HepG2 (cell line): ENCODE data around the gene MCEE. TPM values are rescaled to one million over a fixed set of nuclear protein-coding genes. Genes with fewer than 3 reads are reported as not detected.

ENCODE experiments used
- ATAC-seq: fragments of 200-7000 bp; cut with Tn5 transposase; 3 replicates; pipeline ENCODE4 v1.9.1; 2020; ENCODE audit warnings: mild to moderate bottlenecking, moderate library complexity
- BruUV-seq: library from RNA; stranded (reverse); fragments of 400-500 nt; replicated peaks from 2 replicates; lab custom pipeline; 2021; lab: Mats Ljungman, UMichigan
- CTCF ChIA-PET: fragments of 300-600 bp; formaldehyde crosslinking; extraction: SDS; loops from one replicate; lab custom pipeline; 2021; ENCODE audit warnings: low total read pairs, inconsistent platforms, low intra/inter-chr PET ratio; lab: Yijun Ruan, JAX
- POLR2A ChIA-PET: fragments of 350-600 bp; sonication (Branson Sonifier 250); formaldehyde crosslinking; loops from one replicate; lab custom pipeline; 2020; ENCODE audit warnings: antibody characterized with exemption, inconsistent platforms; lab: Yijun Ruan, JAX
- DNase-seq: peaks from one replicate; pipeline ENCODE4 v3.0.0-alpha.2; 2015; ENCODE audit warnings: low spot score
- FAIRE-seq: peaks from 3 replicates; lab custom pipeline; 2011; peaks lifted over from hg19 to GRCh38; lab: Jason Lieb, UNC
- H2AFZ ChIP-seq: one replicate; pipeline ENCODE4 v1.6.1; 2011; ENCODE audit warnings: low read length, inconsistent platforms
- H3K27ac ChIP-seq: fragments of 300-600 bp; 3 replicates; pipeline ENCODE4 v1.8.0; 2011; ENCODE audit warnings: mixed run types, mild to moderate bottlenecking, mixed read lengths, low read length, inconsistent platforms; ENCODE audit not compliant: insufficient read depth; ENCODE audit errors: extremely low read length
- H3K27me3 ChIP-seq, 2 experiments: fragments of 200-600 bp in 1 of 2; 2 replicates in 1 of 2; 3 replicates in 1 of 2; pipeline versions ENCODE4 v1.6.0 to v1.8.0; 2011; ENCODE audit warnings: low read length in 2 of 2, mild to moderate bottlenecking in 2 of 2, moderate library complexity in 2 of 2, inconsistent platforms in 1 of 2; ENCODE audit not compliant: insufficient read depth in 2 of 2, control insufficient read depth in 1 of 2
- H3K36me3 ChIP-seq, 2 experiments: fragments of 200-600 bp in 1 of 2; replicated peaks in 1 of 2; 2 replicates in 1 of 2; 3 replicates in 1 of 2; pipeline versions ENCODE4 v1.5.1 to v1.8.0; 2011; ENCODE audit warnings: low read length in 2 of 2, inconsistent platforms in 1 of 2; ENCODE audit not compliant: insufficient read depth in 2 of 2, control insufficient read depth in 1 of 2
- H3K4me1 ChIP-seq: 2 replicates; pipeline ENCODE4 v1.5.1; 2012; ENCODE audit warnings: low read length, inconsistent platforms; ENCODE audit not compliant: insufficient read depth
- H3K4me2 ChIP-seq: 2 replicates; pipeline ENCODE4 v1.6.0; 2011; ENCODE audit warnings: low read depth, low read length, inconsistent platforms
- H3K4me3 ChIP-seq, 3 experiments: fragments of 200-600 bp in 1 of 3; sonication (generic), shearing (Covaris generic) in 1 of 3; replicated peaks in 1 of 3; 2 replicates each; pipeline ENCODE4 v1.5.1; 2011 to 2016; ENCODE audit warnings: low read length in 3 of 3, inconsistent platforms in 2 of 3, low read depth in 2 of 3, mild to moderate bottlenecking in 2 of 3, control low read depth in 1 of 3, mixed read lengths in 1 of 3; ENCODE audit not compliant: insufficient read depth in 1 of 3
- H3K79me2 ChIP-seq: one replicate; pipeline ENCODE4 v1.6.1; 2011; ENCODE audit warnings: low read length, inconsistent platforms; ENCODE audit not compliant: insufficient read depth
- H3K9ac ChIP-seq: 2 replicates; pipeline ENCODE4 v1.6.0; 2011; ENCODE audit warnings: mild to moderate bottlenecking, low read depth, low read length, inconsistent platforms; ENCODE audit not compliant: insufficient read depth
- H3K9me3 ChIP-seq: 2 replicates; pipeline ENCODE4 v1.5.1; 2012; ENCODE audit warnings: mild to moderate bottlenecking, low read length
- H4K20me1 ChIP-seq: 2 replicates; pipeline ENCODE4 v1.6.0; 2011; ENCODE audit warnings: inconsistent platforms, mild to moderate bottlenecking, low read length, moderate library complexity; ENCODE audit not compliant: insufficient read depth
- CENPT ChIP-seq: sonication (generic); formaldehyde crosslinking; IDR thresholded peaks from 2 replicates; pipeline ENCODE4 v1.8.0; 2022; ENCODE audit warnings: low read depth, mild to moderate bottlenecking, moderate library complexity, missing genetic modification reagents
- HHEX ChIP-seq: IDR thresholded peaks from 2 replicates; pipeline ENCODE4 v1.6.1; 2016; ENCODE audit warnings: control low read depth
- MEIS2 ChIP-seq: sonication (generic); formaldehyde crosslinking; IDR thresholded peaks from 2 replicates; pipeline ENCODE4 v1.9.0; 2021; ENCODE audit warnings: mild to moderate bottlenecking, missing genetic modification reagents
- MXD4 ChIP-seq: IDR thresholded peaks from 2 replicates; pipeline ENCODE4 v1.6.1; 2016; ENCODE audit warnings: mild to moderate bottlenecking, missing biosample characterization, missing genetic modification reagents
- YEATS2 ChIP-seq: sonication (generic); formaldehyde crosslinking; IDR thresholded peaks from 2 replicates; pipeline ENCODE4 v1.4.0; 2020; ENCODE audit warnings: missing genetic modification reagents, borderline replicate concordance
- ZBTB7A ChIP-seq: sonication (generic); formaldehyde crosslinking; IDR thresholded peaks from 2 replicates; pipeline ENCODE4 v1.8.0; 2022; ENCODE audit warnings: mild to moderate bottlenecking, missing genetic modification reagents
- WGBS: methylation state at CpG from one replicate; pipeline ENCODE4 v1.1.6; 2017; ENCODE audit warnings: low lambda C conversion rate; 5-methylcytosine and 5-hydroxymethylcytosine counted together
- in situ Hi-C: cut with HindIII; loops from 2 replicates; pipeline ENCODE4 v1.10.0; 2017; ENCODE audit warnings: low pct_unique_long_range_greater_than_20kb; ENCODE audit not compliant: extremely low pct_ligation_motif_present
- intact Hi-C: fragments of 100-400 bp; cut with micrococcal nuclease; formaldehyde crosslinking; loops from one replicate; pipeline ENCODE4 v1.10.0; 2022; ENCODE audit not compliant: unreplicated experiment
- polyA plus RNA-seq, 8 experiments: library from polyadenylated mRNA; depleted of rRNA in 3 of 8; stranded (reverse) in 7 of 8; unstranded in 1 of 8; fragments of >200 nt; fragmentation: Illumina TruSeq in 4 of 8; extraction: Trizol in 4 of 8; gene quantifications; 2 replicates each; pipeline versions ENCODE4 v1.2.1 to v1.2.3, GENCODE V29; 2011 to 2016; ENCODE audit warnings: low read depth in 4 of 8, missing spikeins in 1 of 8, mixed read lengths in 1 of 8; ENCODE audit not compliant: insufficient read depth in 1 of 8
- total RNA-seq, 5 experiments: library from RNA; depleted of rRNA; stranded (reverse); fragments of >200 nt; fragmentation: Illumina TruSeq; extraction: Trizol; gene quantifications; 2 replicates each; pipeline ENCODE4 v1.2.3, GENCODE V29; 2016; ENCODE audit warnings: low read depth in 1 of 5
- TF ChIP-seq, protein P1 (sequence below): sonication (generic); formaldehyde crosslinking; IDR thresholded peaks from 2 replicates; pipeline ENCODE4 v1.4.0; 2020; ENCODE audit warnings: missing genetic modification reagents, borderline replicate concordance

The MCEE gene
- total and polyA plus RNA-seq, 2 of the 13 experiments (the other 11 are each of a cell fraction or from before 2014, with no cell fraction given) = 32.0 to 66.9 TPM

DNA sequence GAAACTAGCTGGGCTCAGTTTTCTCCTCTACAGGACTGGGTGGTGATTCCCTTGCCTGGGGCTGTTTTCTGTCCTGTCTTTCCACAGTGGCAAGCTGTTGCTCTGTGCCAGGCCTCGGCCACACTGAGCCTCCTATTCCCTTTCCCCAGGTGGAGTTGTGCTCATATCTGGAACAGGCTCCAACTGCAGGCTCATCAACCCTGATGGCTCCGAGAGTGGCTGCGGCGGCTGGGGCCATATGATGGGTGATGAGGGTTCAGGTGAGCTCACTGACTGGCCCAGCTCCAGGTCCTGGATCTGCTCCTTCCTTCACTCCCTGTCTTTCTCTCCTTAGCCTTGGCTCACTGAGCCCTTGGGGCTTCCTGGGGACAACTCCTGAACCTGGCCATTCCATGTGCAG is 57.5 kb downstream of the MCEE start (continued):
- TF ChIP-seq YEATS2 (CRISPR knock-in tag) (no peak), MXD4 (CRISPR knock-in tag) (no peak), MEIS2 (CRISPR knock-in tag) (no peak)

DNA sequence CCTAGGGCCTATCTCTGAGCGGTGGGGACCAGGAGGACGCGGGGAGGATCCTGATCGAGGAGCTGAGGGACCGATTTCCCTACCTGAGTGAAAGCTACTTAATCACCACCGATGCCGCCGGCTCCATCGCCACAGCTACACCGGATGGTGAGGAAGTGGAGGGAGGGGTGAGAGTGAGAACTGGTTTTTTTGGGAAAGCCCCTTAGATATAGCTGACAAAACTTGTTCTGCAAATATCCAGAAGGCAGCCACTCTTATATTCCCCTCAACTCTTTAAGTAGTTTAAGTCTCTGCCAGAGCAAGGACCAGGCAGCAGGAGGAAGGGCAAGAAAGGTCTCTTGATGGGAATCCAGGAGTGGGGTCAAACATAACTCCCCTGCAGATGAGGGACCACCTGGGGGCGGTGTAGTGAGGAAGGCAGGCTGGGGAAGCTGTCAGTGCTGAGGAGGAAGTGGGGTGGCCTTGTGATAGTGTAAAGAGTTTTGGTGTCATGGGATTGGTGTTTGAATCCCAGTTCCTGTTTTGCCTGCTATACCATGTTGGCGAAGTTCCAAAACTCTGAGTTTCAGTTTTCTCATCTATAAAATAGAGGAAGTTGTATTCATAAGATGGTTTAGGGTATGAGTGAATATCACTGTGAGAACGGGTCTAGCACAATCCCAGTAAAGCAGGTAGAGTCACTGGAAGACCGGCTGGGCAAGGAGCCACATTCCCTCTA is 58.2 kb downstream of the MCEE start:
- Histone ChIP-seq H2AFZ (no peak overlapping the region), H3K27ac (no peak overlapping the region), H3K4me2 (no peak overlapping the region), H4K20me1 (no peaks in the 10 kb centered on the region), H3K4me1 (peaks cover 34% of the 10 kb centered on the region), H3K4me3 (no peak overlapping the region), H3K27me3 (no peaks in the 10 kb centered on the region), H3K9me3 (no peaks in the 10 kb centered on the region), H3K36me3 (peaks cover 5 to 40% of the 10 kb centered on the region in 2 experiments), H3K9ac (no peak overlapping the region), H3K79me2 (peaks cover 14% of the 10 kb centered on the region)
- intact Hi-C loops = no loop called here
- CTCF ChIA-PET = no interaction called here
- no peak for TF ChIP-seq CENPT (CRISPR knock-in tag)
- TF ChIP-seq, protein P1, sequence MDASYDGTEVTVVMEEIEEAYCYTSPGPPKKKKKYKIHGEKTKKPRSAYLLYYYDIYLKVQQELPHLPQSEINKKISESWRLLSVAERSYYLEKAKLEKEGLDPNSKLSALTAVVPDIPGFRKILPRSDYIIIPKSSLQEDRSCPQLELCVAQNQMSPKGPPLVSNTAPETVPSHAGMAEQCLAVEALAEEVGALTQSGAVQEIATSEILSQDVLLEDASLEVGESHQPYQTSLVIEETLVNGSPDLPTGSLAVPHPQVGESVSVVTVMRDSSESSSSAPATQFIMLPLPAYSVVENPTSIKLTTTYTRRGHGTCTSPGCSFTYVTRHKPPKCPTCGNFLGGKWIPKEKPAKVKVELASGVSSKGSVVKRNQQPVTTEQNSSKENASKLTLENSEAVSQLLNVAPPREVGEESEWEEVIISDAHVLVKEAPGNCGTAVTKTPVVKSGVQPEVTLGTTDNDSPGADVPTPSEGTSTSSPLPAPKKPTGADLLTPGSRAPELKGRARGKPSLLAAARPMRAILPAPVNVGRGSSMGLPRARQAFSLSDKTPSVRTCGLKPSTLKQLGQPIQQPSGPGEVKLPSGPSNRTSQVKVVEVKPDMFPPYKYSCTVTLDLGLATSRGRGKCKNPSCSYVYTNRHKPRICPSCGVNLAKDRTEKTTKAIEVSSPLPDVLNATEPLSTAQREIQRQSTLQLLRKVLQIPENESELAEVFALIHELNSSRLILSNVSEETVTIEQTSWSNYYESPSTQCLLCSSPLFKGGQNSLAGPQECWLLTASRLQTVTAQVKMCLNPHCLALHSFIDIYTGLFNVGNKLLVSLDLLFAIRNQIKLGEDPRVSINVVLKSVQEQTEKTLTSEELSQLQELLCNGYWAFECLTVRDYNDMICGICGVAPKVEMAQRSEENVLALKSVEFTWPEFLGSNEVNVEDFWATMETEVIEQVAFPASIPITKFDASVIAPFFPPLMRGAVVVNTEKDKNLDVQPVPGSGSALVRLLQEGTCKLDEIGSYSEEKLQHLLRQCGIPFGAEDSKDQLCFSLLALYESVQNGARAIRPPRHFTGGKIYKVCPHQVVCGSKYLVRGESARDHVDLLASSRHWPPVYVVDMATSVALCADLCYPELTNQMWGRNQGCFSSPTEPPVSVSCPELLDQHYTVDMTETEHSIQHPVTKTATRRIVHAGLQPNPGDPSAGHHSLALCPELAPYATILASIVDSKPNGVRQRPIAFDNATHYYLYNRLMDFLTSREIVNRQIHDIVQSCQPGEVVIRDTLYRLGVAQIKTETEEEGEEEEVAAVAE (CRISPR knock-in tag) = no peak
- TF ChIP-seq ZBTB7A = no peak
- TF ChIP-seq HHEX (CRISPR knock-in tag) = no peak
- no peak for FAIRE-seq
- 95% methylated on average over 14 of the region's 14 CpGs for WGBS
- no TSS peak for BruUV-seq
- DNase-seq = no peak
- POLR2A ChIA-PET = no interaction called here
- no peak for ATAC-seq
- in situ Hi-C loops = no loop called here
